ENCODE data around the gene PRKN.

Gene PRKN

GRCh38 chr6:161406646-161407045 is 1320.9 kb downstream of the PRKN start:
- POLR2A ChIA-PET: no interaction called here
- CTCF ChIA-PET: no interaction called here
- DNase-seq (ENCODE audit: extremely low spot score): no peak
- no peak for TF ChIP-seq SUZ12 (IDR thresholded peaks at IDR 0.05)
- no peak for TF ChIP-seq LEF1 (IDR thresholded peaks at IDR 0.05; ENCODE audit: borderline replicate concordance)
- no peak for TF ChIP-seq ARNT (IDR thresholded peaks at IDR 0.05)
- TF ChIP-seq TARDBP (IDR thresholded peaks at IDR 0.05): no peak
- no peak for TF ChIP-seq BHLHE40 (IDR thresholded peaks at IDR 0.05; ENCODE audit: borderline replicate concordance)
- no peak for TF ChIP-seq CTBP1 (IDR thresholded peaks at IDR 0.05; ENCODE audit: borderline replicate concordance)
- TF ChIP-seq FOXK2 (IDR thresholded peaks at IDR 0.05): no peak
- TF ChIP-seq HDGF (IDR thresholded peaks at IDR 0.05; ENCODE audit: borderline replicate concordance): no peak
- TF ChIP-seq FOXA1 (IDR thresholded peaks at IDR 0.05): no peak
- TF ChIP-seq ELF4 (IDR thresholded peaks at IDR 0.05): no peak
- TF ChIP-seq ZNF384 (IDR thresholded peaks at IDR 0.05): no peak
- TF ChIP-seq FOXM1 (IDR thresholded peaks at IDR 0.05; ENCODE audit: borderline replicate concordance): no peak
- TF ChIP-seq PKNOX1 (IDR thresholded peaks at IDR 0.05): no peak

GRCh38 chr6:161405418-161405817 is 1322.1 kb downstream of the PRKN start:
- TF ChIP-seq FOXM1 (IDR thresholded peaks at IDR 0.05; ENCODE audit: borderline replicate concordance) (no peak), SUZ12 (IDR thresholded peaks at IDR 0.05) (no peak), PKNOX1 (IDR thresholded peaks at IDR 0.05) (no peak), FOXA1 (IDR thresholded peaks at IDR 0.05) (no peak), ELF4 (IDR thresholded peaks at IDR 0.05) (no peak), LEF1 (IDR thresholded peaks at IDR 0.05; ENCODE audit: borderline replicate concordance) (no peak), TARDBP (IDR thresholded peaks at IDR 0.05) (no peak), L3MBTL2 (conservative IDR thresholded peaks at IDR 0.05) (no peak), ZNF384 (IDR thresholded peaks at IDR 0.05) (no peak), CTBP1 (IDR thresholded peaks at IDR 0.05; ENCODE audit: borderline replicate concordance) (no peak), NFRKB (IDR thresholded peaks at IDR 0.05) (no peak)
- ChIA-PET POLR2A (no interaction called here), CTCF (no interaction called here)
- no peak for DNase-seq (ENCODE audit: extremely low spot score)

GRCh38 chr6:161403717-161404116 is 1323.8 kb downstream of the PRKN start:
- DNase-seq (ENCODE audit: extremely low spot score): no peak
- ChIA-PET POLR2A (no interaction called here), CTCF (interaction anchor here (0.7 kb wide), 1 partner anchor 15 kb away, joined by 3 read pairs; no protein-coding TSS in a partner anchor)
- TF ChIP-seq PKNOX1 (IDR thresholded peaks at IDR 0.05): no peak
- no peak for TF ChIP-seq SP1 (IDR thresholded peaks at IDR 0.05)
- no peak for TF ChIP-seq HDGF (IDR thresholded peaks at IDR 0.05; ENCODE audit: borderline replicate concordance)
- TF ChIP-seq SUZ12 (IDR thresholded peaks at IDR 0.05): no peak
- no peak for TF ChIP-seq CTBP1 (IDR thresholded peaks at IDR 0.05; ENCODE audit: borderline replicate concordance)
- no peak for TF ChIP-seq NFRKB (IDR thresholded peaks at IDR 0.05)
- TF ChIP-seq BHLHE40 (IDR thresholded peaks at IDR 0.05; ENCODE audit: borderline replicate concordance): no peak
- TF ChIP-seq FOXM1 (IDR thresholded peaks at IDR 0.05; ENCODE audit: borderline replicate concordance): no peak
- no peak for TF ChIP-seq LEF1 (IDR thresholded peaks at IDR 0.05; ENCODE audit: borderline replicate concordance)
- TF ChIP-seq FOXA1 (IDR thresholded peaks at IDR 0.05): no peak

GRCh38 chr6:161401587-161402309 is 1325.8 kb downstream of the PRKN start:
- TF ChIP-seq ARNT (IDR thresholded peaks at IDR 0.05) (no peak), HDGF (IDR thresholded peaks at IDR 0.05; ENCODE audit: borderline replicate concordance) (no peak), ZNF384 (IDR thresholded peaks at IDR 0.05) (no peak), L3MBTL2 (conservative IDR thresholded peaks at IDR 0.05) (no peak), BHLHE40 (IDR thresholded peaks at IDR 0.05; ENCODE audit: borderline replicate concordance) (no peak), CTBP1 (IDR thresholded peaks at IDR 0.05; ENCODE audit: borderline replicate concordance) (no peak), FOXA1 (IDR thresholded peaks at IDR 0.05) (no peak), FOXM1 (IDR thresholded peaks at IDR 0.05; ENCODE audit: borderline replicate concordance) (no peak), TARDBP (IDR thresholded peaks at IDR 0.05) (no peak), LEF1 (IDR thresholded peaks at IDR 0.05; ENCODE audit: borderline replicate concordance) (no peak), NFRKB (IDR thresholded peaks at IDR 0.05) (no peak), SP1 (IDR thresholded peaks at IDR 0.05) (no peak), PKNOX1 (IDR thresholded peaks at IDR 0.05) (no peak), ELF4 (IDR thresholded peaks at IDR 0.05) (no peak), SUZ12 (IDR thresholded peaks at IDR 0.05) (no peak)
- ChIA-PET POLR2A (no interaction called here), CTCF (interaction anchor here (0.6 kb wide), 1 partner anchor 96 kb away, joined by 3 read pairs; no protein-coding TSS in a partner anchor)
- no peak for DNase-seq (ENCODE audit: extremely low spot score)

- no peak for TF ChIP-seq SP1 (IDR thresholded peaks at IDR 0.05)
- no peak for TF ChIP-seq FOXM1 (IDR thresholded peaks at IDR 0.05; ENCODE audit: borderline replicate concordance)
- TF ChIP-seq ELF4 (IDR thresholded peaks at IDR 0.05): no peak
- no peak for TF ChIP-seq ZNF384 (IDR thresholded peaks at IDR 0.05)
- TF ChIP-seq PKNOX1 (IDR thresholded peaks at IDR 0.05): no peak
- no peak for TF ChIP-seq ARNT (IDR thresholded peaks at IDR 0.05)
- TF ChIP-seq L3MBTL2 (conservative IDR thresholded peaks at IDR 0.05): no peak
- no peak for TF ChIP-seq FOXA1 (IDR thresholded peaks at IDR 0.05)
- TF ChIP-seq NFRKB (IDR thresholded peaks at IDR 0.05): no peak
- TF ChIP-seq SUZ12 (IDR thresholded peaks at IDR 0.05): no peak
- no peak for TF ChIP-seq HDGF (IDR thresholded peaks at IDR 0.05; ENCODE audit: borderline replicate concordance)
- TF ChIP-seq CTBP1 (IDR thresholded peaks at IDR 0.05; ENCODE audit: borderline replicate concordance): no peak
- no peak for TF ChIP-seq TARDBP (IDR thresholded peaks at IDR 0.05)
- TF ChIP-seq LEF1 (IDR thresholded peaks at IDR 0.05; ENCODE audit: borderline replicate concordance): no peak
- TF ChIP-seq FOXK2 (IDR thresholded peaks at IDR 0.05): no peak
- no peak for TF ChIP-seq BHLHE40 (IDR thresholded peaks at IDR 0.05; ENCODE audit: borderline replicate concordance)
- no peak for DNase-seq (ENCODE audit: extremely low spot score)
- ChIA-PET CTCF (no interaction called here), POLR2A (no interaction called here)
Measured at GRCh38 chr6:161400671-161401070, 1326.9 kb downstream of the PRKN start.

Measured in HEK293T (cell line).